ENCODE measurements around the gene MCAT. TPM values are rescaled to one million over a fixed set of nuclear protein-coding genes. Genes with fewer than 3 reads are reported as not detected.

The MCAT gene
- total and polyA plus RNA-seq, 2 of the 4 experiments (the other 2 are of a cell fraction), result 7.3 to 19.7 TPM

DNA sequence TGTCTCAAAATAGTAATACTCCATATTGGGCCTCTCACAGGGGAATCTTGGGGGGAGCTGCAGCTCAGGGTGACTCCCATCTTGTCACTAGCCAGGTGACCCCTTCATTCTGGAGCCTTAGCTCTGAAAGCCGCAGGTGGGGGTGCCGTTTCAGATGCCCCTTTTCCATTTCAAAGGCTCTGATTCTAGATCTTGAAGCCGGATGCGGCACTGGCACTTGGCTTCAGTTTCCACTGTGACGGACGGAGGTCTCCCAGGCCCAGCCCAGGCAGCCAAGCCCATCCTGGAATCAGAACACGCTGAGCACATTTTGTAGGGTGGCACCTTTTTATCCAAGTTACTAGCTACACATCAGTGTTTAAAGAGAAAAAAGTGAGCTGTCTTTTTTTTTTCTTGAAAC, 26.3 kb downstream of the MCAT start:
- Histone ChIP-seq H3K27me3 (ENCODE audit: control insufficient read depth, insufficient read depth, low read length) (peaks cover 27% of the 10 kb centered on the region), H3K9ac (ENCODE audit: low read depth, low read length) (no peak overlapping the region), H4K91ac (ENCODE audit: insufficient read depth, low read depth, low read length) (no peak overlapping the region), H3K36me3 (ENCODE audit: control insufficient read depth, insufficient read depth, low read length) (no peaks in the 10 kb centered on the region), H2AFZ (replicated peaks; ENCODE audit: low read length, poor library complexity) (no peak overlapping the region), H3K4me1 (ENCODE audit: control insufficient read depth, insufficient read depth, low read length) (no peaks in the 10 kb centered on the region), H3K4me3 (ENCODE audit: insufficient read depth, low read depth, low read length) (no peak overlapping the region), H4K8ac (ENCODE audit: low read depth in 2 of 2, low read length in 2 of 2) (no peak overlapping the region), H3K4me2 (ENCODE audit: low read depth, low read length) (no peak overlapping the region), H3K27ac (ENCODE audit: insufficient read depth, low read length) (no peak overlapping the region), H4K5ac (ENCODE audit: low read depth, low read length) (no peak overlapping the region), H3K18ac (ENCODE audit: low read depth, low read length) (no peak overlapping the region), H3K4ac (ENCODE audit: low read depth, low read length) (no peak overlapping the region), H3K9me3 (ENCODE audit: control insufficient read depth, insufficient read depth, low read length) (no peaks in the 10 kb centered on the region), H3K14ac (replicated peaks; ENCODE audit: low read depth, low read length) (no peak overlapping the region), H2AK9ac (replicated peaks; ENCODE audit: low read depth, low read length, poor library complexity) (no peak overlapping the region), H2BK20ac (ENCODE audit: low read depth, low read length) (no peak overlapping the region), H2BK5ac (ENCODE audit: low read depth, low read length, poor library complexity, severe bottlenecking) (no peak overlapping the region), H3K56ac (ENCODE audit: extremely low read depth, insufficient read depth, low read length) (no peak overlapping the region), H2BK15ac (ENCODE audit: low read depth, low read length) (no peak overlapping the region), H2BK120ac (ENCODE audit: low read depth, low read length) (no peak overlapping the region), H3K9me1 (ENCODE audit: insufficient read depth, low read length) (no peaks in the 10 kb centered on the region), H3K79me1 (ENCODE audit: low read depth in 1 of 2, low read length in 2 of 2) (no peaks in the 10 kb centered on the region), H3K23ac (ENCODE audit: low read depth, low read length) (no peak overlapping the region), H4K20me1 (ENCODE audit: insufficient read depth, low read length) (no peaks in the 10 kb centered on the region), H2AK5ac (ENCODE audit: low read depth, low read length) (no peak overlapping the region)
- no peak for TF ChIP-seq MXI1 (IDR thresholded peaks at IDR 0.05; ENCODE audit: borderline replicate concordance, low read depth, low read length)
- no peak for TF ChIP-seq RFX5 (IDR thresholded peaks at IDR 0.05; ENCODE audit: low read depth, low read length)
- TF ChIP-seq MAZ (IDR thresholded peaks at IDR 0.05; ENCODE audit: borderline replicate concordance, low read depth, low read length), result no peak
- no peak for TF ChIP-seq CEBPB (IDR thresholded peaks at IDR 0.05; ENCODE audit: low read depth, low read length)
- TF ChIP-seq, protein P1, sequence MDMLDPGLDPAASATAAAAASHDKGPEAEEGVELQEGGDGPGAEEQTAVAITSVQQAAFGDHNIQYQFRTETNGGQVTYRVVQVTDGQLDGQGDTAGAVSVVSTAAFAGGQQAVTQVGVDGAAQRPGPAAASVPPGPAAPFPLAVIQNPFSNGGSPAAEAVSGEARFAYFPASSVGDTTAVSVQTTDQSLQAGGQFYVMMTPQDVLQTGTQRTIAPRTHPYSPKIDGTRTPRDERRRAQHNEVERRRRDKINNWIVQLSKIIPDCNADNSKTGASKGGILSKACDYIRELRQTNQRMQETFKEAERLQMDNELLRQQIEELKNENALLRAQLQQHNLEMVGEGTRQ (IDR thresholded peaks at IDR 0.05; ENCODE audit: low read depth, low read length), result no peak
- TF ChIP-seq, protein P2, sequence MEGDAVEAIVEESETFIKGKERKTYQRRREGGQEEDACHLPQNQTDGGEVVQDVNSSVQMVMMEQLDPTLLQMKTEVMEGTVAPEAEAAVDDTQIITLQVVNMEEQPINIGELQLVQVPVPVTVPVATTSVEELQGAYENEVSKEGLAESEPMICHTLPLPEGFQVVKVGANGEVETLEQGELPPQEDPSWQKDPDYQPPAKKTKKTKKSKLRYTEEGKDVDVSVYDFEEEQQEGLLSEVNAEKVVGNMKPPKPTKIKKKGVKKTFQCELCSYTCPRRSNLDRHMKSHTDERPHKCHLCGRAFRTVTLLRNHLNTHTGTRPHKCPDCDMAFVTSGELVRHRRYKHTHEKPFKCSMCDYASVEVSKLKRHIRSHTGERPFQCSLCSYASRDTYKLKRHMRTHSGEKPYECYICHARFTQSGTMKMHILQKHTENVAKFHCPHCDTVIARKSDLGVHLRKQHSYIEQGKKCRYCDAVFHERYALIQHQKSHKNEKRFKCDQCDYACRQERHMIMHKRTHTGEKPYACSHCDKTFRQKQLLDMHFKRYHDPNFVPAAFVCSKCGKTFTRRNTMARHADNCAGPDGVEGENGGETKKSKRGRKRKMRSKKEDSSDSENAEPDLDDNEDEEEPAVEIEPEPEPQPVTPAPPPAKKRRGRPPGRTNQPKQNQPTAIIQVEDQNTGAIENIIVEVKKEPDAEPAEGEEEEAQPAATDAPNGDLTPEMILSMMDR (conservative IDR thresholded peaks at IDR 0.05; ENCODE audit: low read depth, low read length), result no peak
- TF ChIP-seq, protein P3, sequence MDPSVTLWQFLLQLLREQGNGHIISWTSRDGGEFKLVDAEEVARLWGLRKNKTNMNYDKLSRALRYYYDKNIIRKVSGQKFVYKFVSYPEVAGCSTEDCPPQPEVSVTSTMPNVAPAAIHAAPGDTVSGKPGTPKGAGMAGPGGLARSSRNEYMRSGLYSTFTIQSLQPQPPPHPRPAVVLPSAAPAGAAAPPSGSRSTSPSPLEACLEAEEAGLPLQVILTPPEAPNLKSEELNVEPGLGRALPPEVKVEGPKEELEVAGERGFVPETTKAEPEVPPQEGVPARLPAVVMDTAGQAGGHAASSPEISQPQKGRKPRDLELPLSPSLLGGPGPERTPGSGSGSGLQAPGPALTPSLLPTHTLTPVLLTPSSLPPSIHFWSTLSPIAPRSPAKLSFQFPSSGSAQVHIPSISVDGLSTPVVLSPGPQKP (IDR thresholded peaks at IDR 0.05; ENCODE audit: borderline replicate concordance, low read depth, low read length), result no peak
- TF ChIP-seq CHD1 (IDR thresholded peaks at IDR 0.05; ENCODE audit: low read depth, low read length), result no peak
- no peak for TF ChIP-seq FOS (IDR thresholded peaks at IDR 0.05; ENCODE audit: low read depth, low read length)
- no peak for TF ChIP-seq RAD21 (IDR thresholded peaks at IDR 0.05; ENCODE audit: low read length)
- no peak for TF ChIP-seq SMC3 (IDR thresholded peaks at IDR 0.05; ENCODE audit: low read depth, low read length)
- no peak for TF ChIP-seq BHLHE40 (IDR thresholded peaks at IDR 0.05; ENCODE audit: low read depth, low read length)
- TF ChIP-seq MAFK (IDR thresholded peaks at IDR 0.05; ENCODE audit: low read depth, low read length), result no peak
- TF ChIP-seq POLR2A (IDR thresholded peaks at IDR 0.05; ENCODE audit: low read depth, low read length), result no peak
- TF ChIP-seq NFE2L2 (IDR thresholded peaks at IDR 0.05; ENCODE audit: low read depth, low read length), result no peak
- no peak for TF ChIP-seq RCOR1 (IDR thresholded peaks at IDR 0.05; ENCODE audit: insufficient replicate concordance, low read length)
- dilution Hi-C loops (cut with HindIII; ENCODE audit: low sequenced_read_pairs, unreplicated experiment) (no loop called here), intact Hi-C loops (cut with micrococcal nuclease) (no loop called here), in situ Hi-C loops (cut with MboI; ENCODE audit: low sequenced_read_pairs) (no loop called here)
- no TSS peak for BruUV-seq (replicated peaks)
- WGBS, 2 experiments (ENCODE audit: extremely low coverage in 2 of 2, insufficient read length in 1 of 2), result 73% methylated on average over 3 of the region's 7 CpGs; no CpG with 5 or more reads in 1 of the 2 experiments
- POLR2A ChIA-PET (ENCODE audit: unreplicated experiment), result no interaction called here
- no peak for DNase-seq
- CTCF ChIA-PET, result no interaction called here
- ATAC-seq (ENCODE audit: low read depth), result no peak

Data from IMR-90 (cell line).